NCI-H128 (cell line): ENCODE measurements around the gene NTRK2.
A peak's percentile ranks its signal among the peaks of the same experiment; 100 is the strongest.

ENCODE experiments used
- DNase-seq: peaks from one replicate; lab custom pipeline; 2025; ENCODE audit not compliant: unreplicated experiment; lab: John Stamatoyannopoulos, UW

NTRK2 gene

GRCh38 chr9:84845956-84846900 is 176.7 kb downstream of the NTRK2 start:
- no peak for DNase-seq

- DNase-seq: no peak
Observed at GRCh38 chr9:84846906-84847305, 177.4 kb downstream of the NTRK2 start.

GRCh38 chr9:84849049-84849448 is 179.5 kb downstream of the NTRK2 start:
- no peak for DNase-seq

- no peak for DNase-seq
Observed at GRCh38 chr9:84850830-84851392, 181.4 kb downstream of the NTRK2 start.

GRCh38 chr9:84851935-84852585 is 182.5 kb downstream of the NTRK2 start:
- peak; percentile 35 for DNase-seq

GRCh38 chr9:84852617-84853301 is 183.2 kb downstream of the NTRK2 start:
- DNase-seq: no peak

GRCh38 chr9:84856181-84856632 is 186.7 kb downstream of the NTRK2 start:
- no peak for DNase-seq

- DNase-seq: no peak
Observed at GRCh38 chr9:84857211-84857610, 187.7 kb downstream of the NTRK2 start.

GRCh38 chr9:84858364-84858763 is 188.8 kb downstream of the NTRK2 start:
- DNase-seq: no peak

- DNase-seq: no peak
Observed at GRCh38 chr9:84860249-84861115, 191.0 kb downstream of the NTRK2 start.

- no peak for DNase-seq
Observed at GRCh38 chr9:84861455-84861854, 191.9 kb downstream of the NTRK2 start.

- no peak for DNase-seq
Observed at GRCh38 chr9:84862308-84862707, 192.8 kb downstream of the NTRK2 start.

GRCh38 chr9:84862810-84863287 is 193.3 kb downstream of the NTRK2 start:
- DNase-seq: no peak

GRCh38 chr9:84863372-84863771 is 193.8 kb downstream of the NTRK2 start:
- DNase-seq: no peak

GRCh38 chr9:84866396-84867175 is 197.1 kb downstream of the NTRK2 start:
- no peak for DNase-seq

GRCh38 chr9:84867186-84867585 is 197.7 kb downstream of the NTRK2 start:
- no peak for DNase-seq

GRCh38 chr9:84869091-84869490 is 199.6 kb downstream of the NTRK2 start:
- DNase-seq: no peak

GRCh38 chr9:84871983-84872382 is 202.5 kb downstream of the NTRK2 start:
- no peak for DNase-seq

GRCh38 chr9:84874022-84874421 is 204.5 kb downstream of the NTRK2 start:
- DNase-seq: no peak
